ENCODE data around the gene LCE3E. TPM values are rescaled to one million over a fixed set of nuclear protein-coding genes. Genes with fewer than 3 reads are reported as not detected.

The LCE3E gene
- total and polyA plus RNA-seq, 2 of the 4 experiments (the other 2 are of a cell fraction) = not detected

DNA sequence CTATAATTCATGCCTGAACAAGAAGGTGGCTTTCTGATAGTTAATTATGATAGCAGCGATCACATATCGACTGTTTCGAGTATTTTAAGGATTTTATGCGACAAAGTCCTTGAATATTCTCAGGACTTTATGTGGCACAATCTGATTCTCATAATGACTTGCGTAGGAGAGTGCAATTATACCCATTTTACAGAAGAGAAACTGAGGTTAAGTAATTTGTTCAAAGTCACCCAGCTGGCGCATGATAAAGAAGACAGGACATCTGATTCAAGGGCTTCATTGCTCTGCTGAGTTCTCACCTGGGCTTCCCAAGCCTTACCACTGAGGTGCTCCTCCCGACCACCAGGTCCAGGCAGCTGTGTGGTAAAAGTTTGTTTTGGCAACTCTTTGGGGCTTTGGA lies 50.5 kb downstream of the LCE3E start:
- dilution Hi-C loops (cut with HindIII; ENCODE audit: low sequenced_read_pairs, unreplicated experiment) = no loop called here
- H2AFZ ChIP-seq (replicated peaks; ENCODE audit: low read length, poor library complexity) = no peak overlapping the region
- BruUV-seq (replicated peaks) = no TSS peak
- no peak overlapping the region for H4K8ac ChIP-seq (ENCODE audit: low read depth in 2 of 2, low read length in 2 of 2)
- H3K9me3 ChIP-seq (ENCODE audit: control insufficient read depth, insufficient read depth, low read length) = no peaks in the 10 kb centered on the region
- no peak overlapping the region for H2AK9ac ChIP-seq (replicated peaks; ENCODE audit: low read depth, low read length, poor library complexity)
- WGBS, 2 experiments (ENCODE audit: extremely low coverage in 2 of 2, insufficient read length in 1 of 2) = 0% methylated on average over 1 of the region's 7 CpGs; no CpG with 5 or more reads in 1 of the 2 experiments
- H4K91ac ChIP-seq (ENCODE audit: insufficient read depth, low read depth, low read length) = no peak overlapping the region
- no peak overlapping the region for H2BK5ac ChIP-seq (ENCODE audit: low read depth, low read length, poor library complexity, severe bottlenecking)
- intact Hi-C loops (cut with micrococcal nuclease) = no loop called here
- H2BK15ac ChIP-seq (ENCODE audit: low read depth, low read length) = no peak overlapping the region
- no peak overlapping the region for H4K5ac ChIP-seq (ENCODE audit: low read depth, low read length)
- H4K20me1 ChIP-seq (ENCODE audit: insufficient read depth, low read length) = no peaks in the 10 kb centered on the region
- no peaks in the 10 kb centered on the region for H3K9me1 ChIP-seq (ENCODE audit: insufficient read depth, low read length)
- no peak overlapping the region for H2BK120ac ChIP-seq (ENCODE audit: low read depth, low read length)
- H3K9ac ChIP-seq (ENCODE audit: low read depth, low read length) = no peak overlapping the region
- DNase-seq (no peak), ATAC-seq (ENCODE audit: low read depth) (no peak)
- POLR2A ChIA-PET (ENCODE audit: unreplicated experiment) = no interaction called here
- no peak overlapping the region for H3K56ac ChIP-seq (ENCODE audit: extremely low read depth, insufficient read depth, low read length)
- CTCF ChIA-PET = no interaction called here
- H3K23ac ChIP-seq (ENCODE audit: low read depth, low read length) = no peak overlapping the region
- no peak overlapping the region for H3K14ac ChIP-seq (replicated peaks; ENCODE audit: low read depth, low read length)
- no peak overlapping the region for H3K18ac ChIP-seq (ENCODE audit: low read depth, low read length)
- TF ChIP-seq MAFK (IDR thresholded peaks at IDR 0.05; ENCODE audit: low read depth, low read length) (no peak), BHLHE40 (IDR thresholded peaks at IDR 0.05; ENCODE audit: low read depth, low read length) (no peak), NFE2L2 (IDR thresholded peaks at IDR 0.05; ENCODE audit: low read depth, low read length) (no peak), RAD21 (IDR thresholded peaks at IDR 0.05; ENCODE audit: low read length) (no peak), RFX5 (IDR thresholded peaks at IDR 0.05; ENCODE audit: low read depth, low read length) (no peak), FOS (IDR thresholded peaks at IDR 0.05; ENCODE audit: low read depth, low read length) (no peak), RCOR1 (IDR thresholded peaks at IDR 0.05; ENCODE audit: insufficient replicate concordance, low read length) (no peak), POLR2A (IDR thresholded peaks at IDR 0.05; ENCODE audit: low read depth, low read length) (no peak), SMC3 (IDR thresholded peaks at IDR 0.05; ENCODE audit: low read depth, low read length) (no peak), CEBPB (IDR thresholded peaks at IDR 0.05; ENCODE audit: low read depth, low read length) (no peak), MXI1 (IDR thresholded peaks at IDR 0.05; ENCODE audit: borderline replicate concordance, low read depth, low read length) (no peak)
- TF ChIP-seq, protein P1, sequence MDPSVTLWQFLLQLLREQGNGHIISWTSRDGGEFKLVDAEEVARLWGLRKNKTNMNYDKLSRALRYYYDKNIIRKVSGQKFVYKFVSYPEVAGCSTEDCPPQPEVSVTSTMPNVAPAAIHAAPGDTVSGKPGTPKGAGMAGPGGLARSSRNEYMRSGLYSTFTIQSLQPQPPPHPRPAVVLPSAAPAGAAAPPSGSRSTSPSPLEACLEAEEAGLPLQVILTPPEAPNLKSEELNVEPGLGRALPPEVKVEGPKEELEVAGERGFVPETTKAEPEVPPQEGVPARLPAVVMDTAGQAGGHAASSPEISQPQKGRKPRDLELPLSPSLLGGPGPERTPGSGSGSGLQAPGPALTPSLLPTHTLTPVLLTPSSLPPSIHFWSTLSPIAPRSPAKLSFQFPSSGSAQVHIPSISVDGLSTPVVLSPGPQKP (IDR thresholded peaks at IDR 0.05; ENCODE audit: borderline replicate concordance, low read depth, low read length) = no peak
- TF ChIP-seq, protein P2, sequence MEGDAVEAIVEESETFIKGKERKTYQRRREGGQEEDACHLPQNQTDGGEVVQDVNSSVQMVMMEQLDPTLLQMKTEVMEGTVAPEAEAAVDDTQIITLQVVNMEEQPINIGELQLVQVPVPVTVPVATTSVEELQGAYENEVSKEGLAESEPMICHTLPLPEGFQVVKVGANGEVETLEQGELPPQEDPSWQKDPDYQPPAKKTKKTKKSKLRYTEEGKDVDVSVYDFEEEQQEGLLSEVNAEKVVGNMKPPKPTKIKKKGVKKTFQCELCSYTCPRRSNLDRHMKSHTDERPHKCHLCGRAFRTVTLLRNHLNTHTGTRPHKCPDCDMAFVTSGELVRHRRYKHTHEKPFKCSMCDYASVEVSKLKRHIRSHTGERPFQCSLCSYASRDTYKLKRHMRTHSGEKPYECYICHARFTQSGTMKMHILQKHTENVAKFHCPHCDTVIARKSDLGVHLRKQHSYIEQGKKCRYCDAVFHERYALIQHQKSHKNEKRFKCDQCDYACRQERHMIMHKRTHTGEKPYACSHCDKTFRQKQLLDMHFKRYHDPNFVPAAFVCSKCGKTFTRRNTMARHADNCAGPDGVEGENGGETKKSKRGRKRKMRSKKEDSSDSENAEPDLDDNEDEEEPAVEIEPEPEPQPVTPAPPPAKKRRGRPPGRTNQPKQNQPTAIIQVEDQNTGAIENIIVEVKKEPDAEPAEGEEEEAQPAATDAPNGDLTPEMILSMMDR (conservative IDR thresholded peaks at IDR 0.05; ENCODE audit: low read depth, low read length) = no peak
- H2AK5ac ChIP-seq (ENCODE audit: low read depth, low read length) = no peak overlapping the region
- H3K36me3 ChIP-seq (ENCODE audit: control insufficient read depth, insufficient read depth, low read length) = no peaks in the 10 kb centered on the region
- H3K79me1 ChIP-seq (ENCODE audit: low read depth in 1 of 2, low read length in 2 of 2) = no peaks in the 10 kb centered on the region
- H3K4me3 ChIP-seq (ENCODE audit: insufficient read depth, low read depth, low read length) = no peak overlapping the region
- H3K4ac ChIP-seq (ENCODE audit: low read depth, low read length) = no peak overlapping the region
- H2BK20ac ChIP-seq (ENCODE audit: low read depth, low read length) = no peak overlapping the region
- peaks cover 15% of the 10 kb centered on the region for H3K27me3 ChIP-seq (ENCODE audit: control insufficient read depth, insufficient read depth, low read length)
- no peak overlapping the region for H3K27ac ChIP-seq (ENCODE audit: insufficient read depth, low read length)
- H3K4me1 ChIP-seq (ENCODE audit: control insufficient read depth, insufficient read depth, low read length) = no peaks in the 10 kb centered on the region
- in situ Hi-C loops (cut with MboI; ENCODE audit: low sequenced_read_pairs) = no loop called here
- H3K4me2 ChIP-seq (ENCODE audit: low read depth, low read length) = no peak overlapping the region

Measured in IMR-90 (cell line).